ENCODE results near the gene CTNNA3.

The CTNNA3 gene

DNA sequence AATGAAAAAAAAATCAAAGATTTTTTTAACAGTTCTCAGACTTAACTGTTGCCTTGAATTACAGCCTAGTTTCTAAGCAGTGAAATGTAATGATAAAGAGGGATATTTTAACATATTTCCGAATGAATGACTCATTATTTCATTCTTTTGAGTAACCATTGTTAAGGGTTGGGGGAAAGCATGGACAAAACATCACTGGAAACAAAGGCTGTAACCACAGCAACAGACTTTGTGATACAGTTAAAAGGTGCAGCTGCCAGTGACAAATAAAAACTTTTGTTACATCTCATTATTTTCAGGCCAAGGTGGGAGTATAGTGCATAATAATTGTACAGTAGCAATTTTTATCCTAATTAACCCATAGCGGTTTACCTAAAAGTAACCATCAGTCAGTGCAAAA is 597.5 kb downstream of the CTNNA3 start:
- no peak for DNase-seq

DNA sequence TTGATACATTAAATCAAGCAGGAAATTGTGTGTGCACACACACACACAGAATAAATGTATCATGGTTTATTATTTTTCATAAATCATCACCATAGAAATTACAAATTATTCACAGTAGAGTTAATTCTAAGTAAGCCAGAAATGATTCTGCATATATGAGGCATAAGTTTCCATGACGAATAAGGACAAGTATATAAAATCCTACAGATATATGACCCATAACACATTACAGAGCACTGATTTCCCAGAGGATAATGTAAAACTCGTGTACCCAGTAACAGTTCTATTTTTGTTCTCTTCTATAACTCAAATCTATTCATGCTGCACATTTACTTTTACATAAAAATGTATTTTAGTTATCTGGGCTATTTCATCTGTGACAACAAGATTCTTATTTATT is 600.5 kb downstream of the CTNNA3 start:
- DNase-seq: no peak

DNA sequence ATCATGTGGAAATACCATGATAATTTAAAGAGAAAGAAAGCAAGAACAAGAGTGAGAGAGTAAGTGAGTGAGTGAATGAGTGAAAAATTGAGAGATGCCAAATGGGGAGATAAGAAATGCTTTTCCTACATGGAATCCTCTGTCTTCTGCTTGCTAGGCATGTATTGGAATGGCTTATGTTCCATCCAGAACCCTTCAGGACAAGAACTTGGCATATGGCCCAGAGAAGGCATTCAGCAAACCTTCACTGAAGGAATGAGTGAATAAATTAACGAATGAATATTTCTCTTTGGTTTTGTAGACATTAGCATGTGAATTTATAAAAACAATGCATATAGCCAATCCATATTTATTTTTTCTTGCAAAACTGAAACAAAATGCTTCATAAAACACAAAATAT is 608.0 kb downstream of the CTNNA3 start:
- DNase-seq: no peak

DNA sequence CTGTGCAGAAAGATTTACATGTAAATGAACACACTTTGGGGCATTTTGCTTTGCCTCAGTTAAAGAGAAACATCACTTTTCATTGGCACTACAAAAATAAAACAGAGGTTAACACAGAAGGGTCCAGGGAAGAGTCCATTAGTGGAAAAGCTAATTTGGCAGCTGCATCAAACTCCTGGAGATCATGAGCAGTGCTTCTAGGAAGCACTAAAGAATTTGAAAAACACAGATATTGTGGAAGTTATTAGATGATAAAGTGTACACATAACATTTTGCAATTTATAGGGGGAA is 608.9 kb downstream of the CTNNA3 start:
- no peak for DNase-seq

DNA sequence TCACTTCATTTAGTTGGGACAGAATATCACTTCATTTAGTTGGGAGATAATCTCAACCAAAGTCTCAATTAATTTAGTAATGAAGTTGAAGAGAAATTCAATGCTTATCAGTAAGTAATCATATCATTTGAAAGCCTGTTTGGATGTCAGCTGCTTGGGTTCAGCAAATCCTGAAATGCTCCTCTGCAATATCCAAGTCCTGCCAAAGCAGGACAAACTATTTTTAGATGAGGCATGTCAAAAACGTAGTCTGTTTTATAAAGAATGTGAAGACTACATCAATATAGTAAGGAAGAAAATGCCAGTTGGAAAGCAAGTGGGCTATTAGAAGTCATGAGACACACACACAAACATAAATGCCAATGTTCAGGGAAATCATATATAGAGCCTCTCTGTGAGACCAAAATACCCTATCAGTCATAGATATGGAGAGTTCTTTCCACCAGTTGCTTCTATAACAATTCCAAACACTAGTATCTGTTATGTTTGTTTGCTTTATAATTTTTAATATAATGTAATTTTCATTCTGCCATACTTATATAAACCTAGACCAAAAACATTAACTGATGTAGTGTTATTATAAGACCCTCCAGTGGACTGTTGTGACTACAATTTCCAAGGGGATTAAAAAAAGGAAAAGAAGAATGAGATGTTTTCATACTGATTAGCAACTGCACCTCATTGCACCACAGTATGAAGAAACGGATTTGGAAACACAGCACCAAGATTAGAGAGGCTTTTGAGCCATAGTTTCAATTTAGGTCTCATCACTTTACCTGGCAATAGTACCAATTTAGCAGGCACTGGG is 609.5 kb downstream of the CTNNA3 start:
- no peak for DNase-seq

DNA sequence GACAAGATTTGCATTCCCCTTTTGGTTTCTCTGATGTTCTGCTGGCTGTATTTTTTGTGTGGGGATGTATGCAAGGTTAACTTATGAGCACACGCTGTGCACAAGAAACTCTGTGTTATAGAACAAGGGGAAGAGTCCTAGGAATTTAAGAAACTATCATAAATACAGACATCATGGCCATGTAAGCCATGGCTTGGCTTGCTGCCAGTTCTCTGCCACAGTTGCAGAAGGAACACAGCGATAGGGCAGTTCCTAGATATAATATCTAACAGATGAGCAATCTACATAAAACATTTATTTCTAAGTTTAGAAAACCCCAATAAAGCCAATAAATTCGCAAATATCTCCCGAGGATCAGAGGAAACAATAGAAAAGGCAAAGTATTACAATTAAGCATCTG is 616.9 kb downstream of the CTNNA3 start:
- no peak for DNase-seq

DNA sequence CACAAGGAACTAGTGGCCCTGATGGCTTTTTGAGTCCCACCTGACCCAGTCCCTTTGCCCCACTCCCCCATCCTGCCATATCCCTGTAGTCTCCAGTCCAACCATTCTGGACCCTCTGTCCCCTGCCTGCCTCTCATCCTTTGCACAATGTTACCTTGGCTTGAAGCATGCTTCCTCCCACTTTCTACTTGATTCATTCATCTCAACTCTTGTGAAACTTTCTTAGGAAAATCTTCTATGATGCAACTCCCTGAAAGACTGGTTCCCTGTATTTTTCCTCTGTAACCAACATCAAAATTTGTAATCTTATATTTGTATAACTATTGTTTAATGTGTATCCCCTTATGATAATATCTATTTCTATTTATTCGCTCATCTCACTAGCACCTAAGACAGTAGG is 618.6 kb downstream of the CTNNA3 start:
- DNase-seq: no peak

DNA sequence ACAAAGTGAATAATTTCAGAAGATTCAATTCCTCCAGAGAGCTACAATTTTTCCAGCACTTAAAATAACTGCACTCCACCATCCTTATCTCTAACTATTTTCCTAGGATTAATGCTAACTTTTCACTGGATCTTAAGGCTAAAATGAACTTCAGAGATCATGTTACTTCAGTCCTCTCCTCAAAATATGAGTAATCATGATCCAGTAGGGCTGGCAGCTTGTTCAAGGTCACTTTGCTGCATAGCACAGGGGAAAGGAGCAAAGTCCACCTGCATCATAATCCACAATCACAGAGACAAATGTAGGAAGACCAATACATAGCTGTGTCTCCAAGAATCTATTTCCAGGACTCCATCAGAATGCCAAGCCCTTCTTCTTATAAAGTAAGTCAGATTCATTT is 619.9 kb downstream of the CTNNA3 start:
- no peak for DNase-seq

DNA sequence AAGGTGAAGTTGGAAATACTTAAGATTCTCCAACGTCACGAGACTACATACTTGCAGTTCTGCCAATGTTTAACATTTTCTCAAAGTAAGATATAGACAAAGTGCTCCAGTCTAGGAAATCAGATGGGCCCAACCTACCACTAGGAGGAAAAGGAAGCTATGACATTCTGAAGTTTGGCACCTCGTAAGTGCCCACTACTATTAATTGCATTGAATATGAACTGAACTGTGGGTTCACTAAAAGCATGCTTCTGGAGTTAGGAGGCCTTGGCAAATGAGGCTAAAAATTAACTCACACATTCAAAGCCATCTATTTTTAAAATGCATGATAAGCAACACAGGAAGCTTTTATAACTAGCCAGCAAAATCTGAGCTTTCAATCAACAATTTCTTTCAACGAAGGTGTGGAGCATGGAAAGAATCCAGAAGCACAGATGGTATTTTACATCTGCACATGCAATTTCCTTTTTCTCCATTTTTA is 620.5 kb downstream of the CTNNA3 start:
- DNase-seq: no peak

DNA sequence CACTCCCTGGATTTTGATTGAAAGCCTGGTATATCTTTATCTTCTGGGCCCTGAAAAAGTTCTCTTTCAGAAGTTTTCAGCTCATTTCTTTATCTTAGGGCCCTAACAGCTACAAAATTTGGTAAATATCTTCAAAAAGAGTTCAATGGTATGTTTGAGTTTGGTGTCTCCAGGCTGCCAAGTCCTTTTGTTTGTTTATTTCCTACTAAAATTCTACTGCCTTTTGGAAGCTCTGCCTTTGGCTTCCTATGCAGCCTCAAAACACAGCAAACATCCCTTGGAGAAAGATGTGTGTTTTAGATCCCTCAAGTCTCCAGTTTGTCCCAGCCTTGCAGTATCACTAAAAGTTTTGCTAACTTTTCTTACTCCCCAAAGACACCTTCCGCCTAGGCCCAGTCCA is 623.3 kb downstream of the CTNNA3 start:
- DNase-seq: no peak

DNA sequence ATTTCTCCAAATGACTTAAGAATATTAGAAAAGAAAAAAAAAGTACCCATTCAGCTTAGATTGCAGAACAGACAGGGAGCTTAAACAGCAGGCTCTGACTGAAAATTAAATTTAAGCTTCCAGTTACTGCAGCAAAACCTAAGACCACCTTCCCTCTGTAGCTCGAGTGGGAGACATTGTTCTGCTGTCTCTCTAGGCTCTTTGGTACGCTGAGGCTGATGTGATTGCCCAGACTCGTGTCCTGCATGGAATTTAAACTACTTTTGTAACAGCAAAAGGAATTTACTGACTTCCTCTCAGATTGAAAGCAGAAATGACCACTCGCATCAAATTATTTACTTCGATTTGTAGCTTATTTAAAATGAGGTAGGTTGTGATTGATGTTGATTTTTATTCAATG is 645.6 kb downstream of the CTNNA3 start:
- no peak for DNase-seq

DNA sequence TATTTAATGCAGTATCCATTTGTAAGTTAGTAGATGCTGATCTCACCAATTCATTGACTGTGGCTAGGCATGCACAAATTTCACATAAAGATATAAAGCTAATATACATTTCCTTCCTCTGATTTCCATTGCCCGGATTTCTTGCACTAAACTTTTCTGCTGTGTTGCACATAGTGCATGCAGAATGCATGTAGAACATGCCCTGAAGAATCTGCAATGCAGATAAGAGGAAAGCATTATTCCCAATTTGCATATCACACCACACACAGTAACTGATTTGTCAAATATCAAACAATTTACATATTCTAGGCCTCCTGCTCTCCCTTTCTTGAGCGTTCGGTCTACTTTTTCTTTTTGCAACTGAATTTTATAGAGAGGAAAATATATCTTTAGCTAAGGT is 646.0 kb downstream of the CTNNA3 start:
- DNase-seq: no peak

DNA sequence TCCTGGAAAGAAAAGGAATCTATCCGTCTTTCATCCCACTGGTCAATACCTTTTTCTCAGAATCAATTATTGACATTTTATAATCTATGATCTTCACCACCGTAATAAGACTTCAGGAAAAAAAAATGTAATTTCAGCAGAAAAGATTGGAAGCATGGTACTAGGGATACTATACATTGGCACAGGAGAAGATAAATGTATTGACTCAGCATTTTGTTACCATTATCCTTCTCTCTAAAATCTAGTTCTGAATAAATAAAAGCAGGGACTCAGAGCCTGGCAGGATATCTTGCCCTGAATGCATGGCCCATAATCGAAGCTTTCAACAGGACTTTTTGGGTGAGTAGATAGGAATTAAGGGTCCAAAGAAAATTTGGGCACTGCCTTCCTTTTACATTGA is 649.5 kb downstream of the CTNNA3 start:
- no peak for DNase-seq

DNA sequence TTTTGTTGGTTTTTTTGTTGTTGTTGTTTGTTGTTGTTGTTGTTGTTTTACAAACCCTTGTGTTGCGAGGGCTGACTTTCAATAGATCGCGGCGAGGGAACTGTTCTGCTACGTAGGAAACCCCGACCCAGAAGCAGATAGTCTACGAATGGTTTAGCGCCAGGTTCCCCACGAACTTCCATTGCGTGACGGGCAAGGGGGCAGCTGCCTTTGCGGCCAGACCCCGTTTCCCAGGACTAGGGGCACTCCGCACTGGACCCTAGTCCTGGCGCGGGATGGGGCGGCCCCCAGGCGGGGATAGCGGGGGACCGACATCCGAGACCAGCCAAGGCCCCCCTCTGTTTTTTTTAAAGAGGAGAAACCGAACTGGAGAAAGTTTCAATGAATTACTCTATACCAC is 650.6 kb downstream of the CTNNA3 start:
- no peak for DNase-seq

DNA sequence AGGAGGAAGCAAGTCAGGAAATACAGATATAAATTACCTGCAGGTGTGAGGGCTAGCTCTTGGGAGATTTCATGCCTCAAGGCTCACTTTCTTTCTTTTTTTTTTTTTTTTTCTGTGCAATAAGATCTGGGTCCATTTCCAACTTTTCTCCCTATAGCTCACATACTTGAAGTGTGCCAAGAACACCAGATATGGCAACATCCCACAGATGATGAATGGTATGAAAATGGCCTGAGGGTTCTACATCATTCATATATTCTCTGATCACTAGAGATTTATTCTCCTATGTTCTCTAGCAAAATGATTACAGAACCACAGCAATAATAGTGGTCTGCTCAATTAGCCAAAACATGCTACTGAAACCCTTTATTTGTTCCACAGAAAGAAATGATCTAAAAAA is 653.0 kb downstream of the CTNNA3 start:
- DNase-seq: no peak

DNA sequence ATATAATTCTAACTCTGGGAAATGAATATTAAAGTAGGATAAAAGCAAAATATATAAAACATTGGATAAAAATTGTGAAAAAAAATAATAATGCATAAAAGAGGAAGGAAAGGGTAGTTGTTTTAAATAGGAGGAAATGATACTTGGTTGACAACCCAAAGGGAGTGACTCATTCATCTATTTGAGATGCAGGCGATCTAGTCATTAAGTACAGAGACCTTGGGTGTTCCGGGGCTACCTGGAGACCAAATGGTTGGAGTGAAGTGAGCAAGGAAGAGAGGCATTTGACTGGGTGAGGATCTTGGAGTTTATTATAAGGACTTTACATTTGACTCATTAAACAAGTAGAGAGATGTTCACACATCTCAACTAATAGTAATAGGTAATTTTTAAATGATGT is 659.2 kb downstream of the CTNNA3 start:
- no peak for DNase-seq

DNA sequence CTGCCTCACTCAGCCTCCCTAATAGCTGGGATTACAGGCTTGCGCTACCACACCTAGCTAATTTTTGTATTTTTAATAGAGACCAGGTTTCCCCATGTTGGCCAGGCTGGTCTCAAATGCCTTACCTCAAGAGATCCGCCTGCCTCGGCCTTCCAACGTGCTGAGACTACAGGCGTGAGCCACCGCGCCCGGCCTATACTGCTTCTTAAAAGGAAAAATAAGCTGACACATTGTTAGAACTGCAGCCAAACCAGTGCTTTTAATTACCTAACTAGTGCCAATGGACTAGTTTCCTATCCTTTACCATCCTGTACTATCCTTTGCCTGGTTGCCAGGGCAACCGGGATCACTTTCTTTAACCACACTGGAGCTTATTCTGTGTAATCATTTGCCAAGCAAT is 662.1 kb downstream of the CTNNA3 start:
- DNase-seq: no peak

DNA sequence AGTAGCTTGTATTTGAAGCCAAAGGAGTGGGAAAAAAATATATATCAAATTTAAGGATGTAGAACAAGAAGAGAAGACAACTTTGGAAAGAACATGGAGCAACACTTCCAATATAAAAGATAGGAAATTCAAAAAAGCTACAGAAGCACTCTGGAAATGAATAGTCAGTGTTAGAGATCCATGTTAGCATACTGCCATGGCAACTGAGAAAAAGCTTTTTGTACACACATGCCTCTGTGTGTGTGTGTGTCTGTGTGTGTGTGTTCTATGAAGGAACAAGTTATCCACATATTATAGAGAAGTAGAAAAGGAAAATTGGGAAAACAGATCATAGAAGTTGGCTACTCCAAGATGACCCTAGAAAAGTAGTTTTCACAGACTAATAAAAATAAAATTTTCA is 673.9 kb downstream of the CTNNA3 start:
- no peak for DNase-seq

DNA sequence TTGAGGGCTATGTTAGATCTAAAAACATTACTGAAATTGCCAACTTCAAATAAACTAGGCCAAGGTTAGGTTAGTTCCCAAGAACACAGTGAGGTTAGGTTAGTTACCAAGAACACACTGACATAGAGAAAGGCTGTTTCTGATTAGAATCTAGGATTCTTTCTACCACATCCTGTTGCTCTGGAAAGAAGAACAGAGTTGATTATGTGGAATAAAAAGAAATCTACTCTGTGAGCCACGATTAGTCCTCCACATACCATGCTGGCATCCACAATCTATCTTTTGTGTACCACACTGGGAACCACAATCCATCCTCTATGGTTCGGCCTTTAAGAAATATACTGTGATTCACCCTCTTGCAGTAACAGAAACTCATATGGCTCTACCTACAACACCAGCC is 678.8 kb downstream of the CTNNA3 start:
- DNase-seq: no peak

DNA sequence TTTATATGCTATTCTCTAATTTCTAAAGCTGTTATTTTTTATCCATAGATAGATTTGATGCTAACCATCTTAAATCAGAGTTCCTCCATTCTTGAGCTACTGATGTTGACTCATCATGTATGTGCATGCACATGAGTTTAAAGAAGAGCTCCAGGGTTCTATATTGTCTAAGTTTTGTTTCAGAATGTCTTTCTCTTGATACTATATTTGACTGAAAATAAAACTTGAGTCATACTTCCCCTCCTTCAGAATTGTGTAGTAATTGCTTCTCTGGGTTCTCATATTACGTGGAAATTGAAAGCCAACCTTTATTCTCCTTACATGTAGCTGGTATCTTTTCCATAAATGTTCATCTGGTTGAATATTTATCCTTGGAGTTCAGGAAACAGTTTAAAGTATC is 680.8 kb downstream of the CTNNA3 start:
- no peak for DNase-seq

DNA sequence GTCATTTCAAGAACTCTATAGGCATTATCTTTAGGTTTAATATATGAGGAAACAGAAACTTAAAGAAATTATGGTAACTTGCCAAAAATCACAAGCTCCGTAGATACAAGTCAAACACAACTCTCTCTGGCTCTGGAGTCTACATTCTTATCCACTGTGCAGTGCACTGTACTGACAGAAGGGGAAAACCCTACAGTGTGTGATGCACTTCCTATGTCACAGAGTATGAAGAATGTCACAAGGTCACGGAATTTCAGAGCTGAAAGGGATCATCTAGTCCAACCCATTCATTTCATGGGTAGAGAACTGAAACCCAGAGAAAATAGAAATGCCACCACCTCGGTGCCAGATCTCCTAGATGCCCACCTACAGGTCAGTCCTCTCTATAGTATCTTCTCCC is 684.0 kb downstream of the CTNNA3 start:
- no peak for DNase-seq

DNA sequence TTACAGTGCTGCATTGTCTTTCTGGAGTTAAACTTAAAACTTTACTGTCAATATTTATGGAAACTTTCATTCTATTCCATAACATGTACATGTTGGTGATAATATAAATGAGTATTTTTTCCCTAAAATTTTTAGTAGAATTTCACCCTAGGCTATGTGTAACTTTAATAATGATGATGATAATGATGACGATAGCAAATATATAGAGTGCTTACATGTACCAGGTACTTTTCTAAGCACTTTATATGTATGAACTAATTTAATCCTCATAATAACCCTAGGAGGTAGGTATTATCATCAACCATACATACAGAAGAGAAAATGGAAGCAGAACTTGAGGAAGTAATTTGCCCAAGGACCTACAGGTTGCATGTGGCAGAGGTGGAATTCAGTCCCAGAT is 684.5 kb downstream of the CTNNA3 start:
- no peak for DNase-seq

DNA sequence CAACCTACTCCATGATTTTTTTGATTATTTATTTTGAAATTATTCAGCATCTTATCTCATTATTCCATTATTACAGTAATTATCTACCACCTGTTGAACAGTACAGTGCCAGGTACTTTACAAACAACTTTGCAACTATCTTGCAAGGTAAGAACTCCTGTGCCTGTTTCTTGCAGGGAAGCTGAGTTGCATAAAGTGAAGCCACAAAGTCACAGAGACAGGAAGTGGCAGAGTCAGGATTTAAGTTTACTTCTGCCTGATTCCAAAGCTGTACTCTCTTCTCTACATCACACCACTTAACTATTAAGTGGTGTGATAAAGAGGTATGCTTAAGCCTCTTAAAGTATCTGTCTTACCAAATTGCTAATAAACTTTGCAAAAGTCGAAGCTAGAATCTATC is 690.0 kb downstream of the CTNNA3 start:
- DNase-seq: no peak

DNA sequence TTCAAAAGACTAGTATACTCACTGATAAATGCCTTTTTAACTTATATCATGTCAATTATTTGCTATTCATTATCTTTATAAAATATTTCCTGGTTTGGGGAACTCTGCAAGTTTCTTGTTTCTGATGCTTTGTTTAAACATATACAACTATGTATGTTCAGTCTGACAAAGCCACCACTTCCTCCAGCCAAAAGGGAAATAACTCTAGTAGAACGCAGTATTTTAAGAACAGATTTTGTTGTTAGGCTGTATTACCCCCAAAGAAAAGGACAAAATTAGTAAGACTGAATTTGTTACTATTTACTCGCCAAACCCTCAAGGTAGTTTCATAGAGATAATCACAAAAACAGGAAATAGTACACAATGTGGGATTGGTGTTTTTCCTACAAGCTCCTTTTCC is 691.3 kb downstream of the CTNNA3 start:
- no peak for DNase-seq

DNA sequence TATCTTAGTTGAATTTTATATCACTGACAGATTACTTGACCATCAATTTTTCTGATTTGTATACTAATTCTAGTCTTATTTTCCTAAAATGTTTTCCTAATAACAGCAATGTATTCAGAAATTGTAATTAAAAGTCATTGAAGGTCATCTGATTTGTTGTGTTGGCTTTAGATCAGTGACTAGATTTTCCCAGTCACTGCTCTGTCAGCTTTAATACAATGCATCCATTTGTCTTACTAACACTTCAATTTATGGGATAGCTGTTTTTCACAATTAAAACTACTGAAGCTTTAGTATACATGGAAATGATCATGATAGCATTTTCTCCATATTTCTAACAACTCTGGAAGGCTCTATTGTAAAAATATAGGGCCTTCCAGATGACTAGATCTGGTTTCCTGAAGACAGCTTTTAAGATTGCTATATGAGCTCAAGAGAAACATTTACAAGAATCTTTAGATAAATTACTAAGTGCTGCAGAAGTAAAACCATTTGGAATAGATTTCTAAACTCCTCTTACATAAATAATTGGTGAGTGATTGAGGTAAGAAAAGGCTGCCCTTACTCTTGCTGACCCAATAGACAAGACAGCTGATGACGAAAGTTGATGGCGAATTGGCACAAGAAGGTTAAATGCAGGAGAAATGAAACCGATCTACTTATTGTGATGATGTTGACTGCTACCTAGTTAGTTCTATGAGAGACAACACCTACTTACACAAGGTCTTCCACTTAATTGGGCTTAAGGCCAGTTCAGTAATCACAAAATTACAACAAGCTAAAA is 696.0 kb downstream of the CTNNA3 start:
- no peak for DNase-seq
